Measurements from ENCODE around the gene ST7.

GRCh38 chr7:117262546-117262945 lies 309.2 kb downstream of the ST7 start:
- TF ChIP-seq CTCF (IDR thresholded peaks at IDR 0.05) (no peak), POLR2AphosphoS5 (IDR thresholded peaks at IDR 0.05) (no peak), EP300 (IDR thresholded peaks at IDR 0.05; ENCODE audit: low read depth) (no peak)

Data from transverse colon (tissue), 4 donors.